SU-DHL-6 (cell line): Measurements from ENCODE around the gene PRICKLE2.

ENCODE experiments used
- H2AFZ ChIP-seq: fragments of 200-600 bp; sonication (generic); 2 replicates; pipeline ENCODE4 v1.6.1; 2014; ENCODE audit warnings: low read depth, mild to moderate bottlenecking, moderate library complexity, mixed read lengths, antibody characterized with exemption, low read length; ENCODE audit not compliant: severe bottlenecking
- H3F3A ChIP-seq: fragments of 200-600 bp; shearing (Covaris generic); 2 replicates; pipeline ENCODE4 v1.6.0; 2016; ENCODE audit warnings: antibody characterized with exemption, mild to moderate bottlenecking; ENCODE audit not compliant: insufficient read depth
- H3K27ac ChIP-seq: fragments of 200-600 bp; sonication (generic); 2 replicates; pipeline ENCODE4 v1.5.1; 2016; ENCODE audit warnings: low read depth, mild to moderate bottlenecking, low read length, moderate library complexity, mixed read lengths
- H3K27me3 ChIP-seq: fragments of 200-600 bp; sonication (generic), shearing (Covaris generic); 2 replicates; pipeline ENCODE4 v1.6.0; 2014; ENCODE audit warnings: mild to moderate bottlenecking, low read length
- H3K36me3 ChIP-seq: fragments of 200-600 bp; sonication (generic); 2 replicates; pipeline ENCODE4 v1.6.1; 2014; ENCODE audit warnings: mild to moderate bottlenecking, low read length, mixed read lengths
- H3K4me2 ChIP-seq: fragments of 300-600, 200-600 bp; shearing (Covaris generic), sonication (generic); 2 replicates; pipeline ENCODE4 v1.6.0; 2014; ENCODE audit warnings: low read length, low read depth, mild to moderate bottlenecking; ENCODE audit not compliant: poor library complexity, severe bottlenecking
- H3K4me3 ChIP-seq: fragments of 200-600 bp; sonication (generic); 2 replicates; pipeline ENCODE4 v1.5.1; 2014; ENCODE audit warnings: antibody characterized with exemption, low read length, mild to moderate bottlenecking, mixed read lengths; ENCODE audit not compliant: insufficient read depth, poor library complexity, severe bottlenecking
- H3K79me2 ChIP-seq: fragments of 200-600 bp; sonication (generic); 2 replicates; pipeline ENCODE4 v1.6.1; 2014; ENCODE audit warnings: mild to moderate bottlenecking, low read length, moderate library complexity; ENCODE audit not compliant: insufficient read depth
- H3K9ac ChIP-seq: fragments of 200-600 bp; sonication (generic); 2 replicates; pipeline ENCODE4 v1.7.0; 2014; ENCODE audit warnings: mild to moderate bottlenecking, low read length
- H3K9me2 ChIP-seq: fragments of 200-600 bp; sonication (generic); replicated peaks from 2 replicates; pipeline ENCODE4 v1.6.1; 2014; ENCODE audit warnings: low read length; ENCODE audit not compliant: insufficient read depth
- H3K9me3 ChIP-seq: fragments of 200-600 bp; sonication (generic); 2 replicates; pipeline ENCODE4 v1.6.1; 2014; ENCODE audit warnings: low read length, mixed read lengths; ENCODE audit not compliant: insufficient read depth
- H4K20me1 ChIP-seq: fragments of 200-600 bp; sonication (generic); 2 replicates; pipeline ENCODE4 v1.6.1; 2014; ENCODE audit warnings: low read depth, mild to moderate bottlenecking, antibody characterized with exemption, low read length, moderate library complexity, mixed read lengths
- EZH2phosphoT487 ChIP-seq: fragments of 200-600 bp; sonication (generic), shearing (Covaris generic); conservative IDR thresholded peaks from 2 replicates; pipeline ENCODE4 v1.6.1; 2018; ENCODE audit warnings: mild to moderate bottlenecking, antibody characterized with exemption, low read length, moderate library complexity, mixed read lengths
- TF ChIP-seq, protein P1 (sequence below): fragments of 200-600 bp; sonication (generic); IDR thresholded peaks from one replicate; pipeline ENCODE4 v1.5.1; 2017; ENCODE audit warnings: antibody characterized with exemption, mild to moderate bottlenecking, low read length, moderate library complexity; ENCODE audit not compliant: insufficient read depth, poor library complexity, severe bottlenecking

Gene PRICKLE2

DNA sequence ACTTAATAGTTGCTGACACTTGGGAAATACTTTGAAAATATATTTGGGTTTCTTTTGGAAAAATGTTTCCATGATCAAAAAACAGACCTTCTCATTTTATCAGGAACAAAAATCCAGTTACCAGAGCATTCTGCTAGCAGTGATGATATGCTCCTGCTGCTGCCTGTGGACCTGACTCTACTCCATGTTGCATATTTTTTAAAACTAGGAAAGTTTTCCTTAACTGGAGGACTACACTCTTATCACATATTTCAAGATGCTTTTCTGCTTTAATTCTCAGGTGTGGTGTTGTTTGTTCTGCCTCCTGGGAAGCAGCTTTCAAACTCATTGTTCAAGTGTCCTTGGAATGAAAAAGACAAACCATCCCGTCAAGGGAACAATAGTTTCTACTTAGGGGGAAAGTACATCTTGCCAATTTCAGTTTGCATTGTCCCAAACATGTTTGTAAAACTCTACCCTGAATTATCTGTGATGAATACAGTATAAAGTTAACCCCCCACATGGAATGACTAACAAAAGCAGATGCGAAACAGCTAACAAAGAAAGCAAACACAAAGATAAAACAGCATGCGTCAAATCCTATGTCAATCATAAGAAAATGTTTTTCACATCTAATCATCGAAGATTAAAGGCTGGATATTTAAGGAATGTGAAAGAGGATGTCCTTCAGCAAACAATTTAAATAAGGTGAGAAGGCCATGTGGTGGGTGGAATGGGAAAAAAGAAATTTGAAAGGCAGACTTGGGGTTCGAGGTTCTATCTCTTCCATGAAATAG, 161.9 kb downstream of the PRICKLE2 start:
- Histone ChIP-seq H3K9me2 (no peaks in the 10 kb centered on the region), H3K27me3 (no peaks in the 10 kb centered on the region), H3K4me2 (no peak overlapping the region), H3K36me3 (no peaks in the 10 kb centered on the region), H4K20me1 (no peaks in the 10 kb centered on the region), H3K79me2 (no peaks in the 10 kb centered on the region), H3K4me3 (no peak overlapping the region), H3K9me3 (no peaks in the 10 kb centered on the region), H2AFZ (no peak overlapping the region), H3K9ac (no peak overlapping the region), H3K27ac (no peak overlapping the region), H3F3A (no peaks in the 10 kb centered on the region)
- no peak for TF ChIP-seq EZH2phosphoT487

DNA sequence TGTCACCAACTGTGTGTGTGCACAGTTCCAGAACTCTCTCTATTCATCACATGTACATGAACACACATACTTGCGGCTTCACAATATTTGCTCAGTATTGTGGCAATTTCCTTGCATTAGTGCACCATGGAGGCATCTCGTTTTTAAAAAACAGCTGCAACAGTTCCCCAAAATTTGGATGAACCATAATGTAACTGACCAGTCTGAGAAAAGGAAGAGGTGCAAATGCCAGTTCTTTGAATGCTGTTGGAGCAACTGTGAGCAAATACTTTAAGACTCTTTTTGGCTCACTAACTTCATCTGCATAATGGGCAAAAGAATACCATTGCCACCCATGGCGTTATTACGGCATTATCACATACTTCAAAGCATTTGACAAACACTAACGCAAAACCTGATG, 163.6 kb downstream of the PRICKLE2 start:
- Histone ChIP-seq H4K20me1 (no peaks in the 10 kb centered on the region), H3K27me3 (no peaks in the 10 kb centered on the region), H3K4me2 (no peak overlapping the region), H2AFZ (no peak overlapping the region), H3F3A (no peaks in the 10 kb centered on the region), H3K4me3 (no peak overlapping the region), H3K9me3 (no peaks in the 10 kb centered on the region), H3K9ac (no peak overlapping the region), H3K27ac (no peak overlapping the region), H3K36me3 (no peaks in the 10 kb centered on the region), H3K79me2 (no peaks in the 10 kb centered on the region), H3K9me2 (no peaks in the 10 kb centered on the region)
- TF ChIP-seq EZH2phosphoT487, result no peak
- TF ChIP-seq, protein P1, sequence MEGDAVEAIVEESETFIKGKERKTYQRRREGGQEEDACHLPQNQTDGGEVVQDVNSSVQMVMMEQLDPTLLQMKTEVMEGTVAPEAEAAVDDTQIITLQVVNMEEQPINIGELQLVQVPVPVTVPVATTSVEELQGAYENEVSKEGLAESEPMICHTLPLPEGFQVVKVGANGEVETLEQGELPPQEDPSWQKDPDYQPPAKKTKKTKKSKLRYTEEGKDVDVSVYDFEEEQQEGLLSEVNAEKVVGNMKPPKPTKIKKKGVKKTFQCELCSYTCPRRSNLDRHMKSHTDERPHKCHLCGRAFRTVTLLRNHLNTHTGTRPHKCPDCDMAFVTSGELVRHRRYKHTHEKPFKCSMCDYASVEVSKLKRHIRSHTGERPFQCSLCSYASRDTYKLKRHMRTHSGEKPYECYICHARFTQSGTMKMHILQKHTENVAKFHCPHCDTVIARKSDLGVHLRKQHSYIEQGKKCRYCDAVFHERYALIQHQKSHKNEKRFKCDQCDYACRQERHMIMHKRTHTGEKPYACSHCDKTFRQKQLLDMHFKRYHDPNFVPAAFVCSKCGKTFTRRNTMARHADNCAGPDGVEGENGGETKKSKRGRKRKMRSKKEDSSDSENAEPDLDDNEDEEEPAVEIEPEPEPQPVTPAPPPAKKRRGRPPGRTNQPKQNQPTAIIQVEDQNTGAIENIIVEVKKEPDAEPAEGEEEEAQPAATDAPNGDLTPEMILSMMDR, result no peak

DNA sequence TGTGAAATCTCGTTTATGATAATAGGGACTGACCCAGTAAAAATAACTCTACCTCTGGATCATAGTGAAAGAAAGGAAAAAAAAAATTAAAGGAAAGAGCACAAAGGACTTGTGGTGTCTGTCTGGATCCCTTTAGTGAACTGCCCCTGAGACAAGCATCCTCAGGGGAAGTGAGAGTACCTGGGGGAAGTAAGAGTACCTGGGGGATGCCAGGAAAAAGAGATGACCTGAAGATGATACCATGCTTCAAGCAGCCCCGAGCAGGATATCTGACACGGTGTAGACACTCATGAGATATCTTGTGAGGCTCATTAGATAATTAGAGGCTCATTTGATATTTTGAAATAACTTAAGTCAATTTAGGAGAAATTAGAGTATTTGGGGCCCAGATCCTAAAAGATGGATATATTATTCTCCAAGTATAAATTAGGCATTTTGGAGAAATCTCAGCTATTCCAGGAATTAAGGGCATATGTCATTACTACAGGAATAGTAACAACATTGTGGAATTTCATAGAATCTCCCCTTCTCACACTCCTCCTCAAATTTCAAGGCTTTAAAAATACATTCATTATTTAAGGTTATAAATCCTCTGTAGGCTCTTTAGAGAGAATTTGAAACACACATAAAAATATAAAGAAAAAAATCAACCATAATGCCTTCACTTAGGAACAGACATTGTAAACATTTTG, 165.6 kb downstream of the PRICKLE2 start:
- Histone ChIP-seq H3K36me3 (no peaks in the 10 kb centered on the region), H3K27me3 (no peaks in the 10 kb centered on the region), H3K4me2 (no peak overlapping the region), H3K9ac (no peak overlapping the region), H3K27ac (no peak overlapping the region), H3K9me3 (no peaks in the 10 kb centered on the region), H4K20me1 (no peaks in the 10 kb centered on the region), H3K4me3 (no peak overlapping the region), H3K79me2 (no peaks in the 10 kb centered on the region), H3K9me2 (no peaks in the 10 kb centered on the region), H2AFZ (no peak overlapping the region), H3F3A (no peaks in the 10 kb centered on the region)
- TF ChIP-seq, protein P1, result no peak
- no peak for TF ChIP-seq EZH2phosphoT487

DNA sequence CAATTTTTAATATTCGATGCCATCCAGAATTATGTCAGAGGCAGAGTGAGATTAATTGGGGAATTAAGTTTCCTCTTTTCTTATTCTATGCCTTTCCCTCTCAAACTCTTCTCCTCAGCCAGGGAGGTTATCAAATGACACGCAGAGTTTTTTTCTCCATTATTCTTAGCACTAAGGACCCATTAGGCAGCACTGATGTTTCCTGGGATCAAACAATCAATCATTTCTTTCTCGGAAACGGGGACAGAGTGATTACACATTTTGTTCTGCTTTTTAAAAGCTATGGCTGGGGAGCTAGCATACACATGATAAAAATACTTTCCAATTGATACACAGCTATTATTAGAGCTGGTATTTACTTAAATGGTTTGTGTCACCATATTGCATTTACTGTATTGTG, 166.7 kb downstream of the PRICKLE2 start:
- Histone ChIP-seq H3K9me3 (no peaks in the 10 kb centered on the region), H3K4me2 (no peak overlapping the region), H3K27me3 (no peaks in the 10 kb centered on the region), H3K36me3 (no peaks in the 10 kb centered on the region), H2AFZ (no peak overlapping the region), H3K9ac (no peak overlapping the region), H3K27ac (no peak overlapping the region), H4K20me1 (no peaks in the 10 kb centered on the region), H3K9me2 (no peaks in the 10 kb centered on the region), H3F3A (no peaks in the 10 kb centered on the region), H3K4me3 (no peak overlapping the region), H3K79me2 (no peaks in the 10 kb centered on the region)
- no peak for TF ChIP-seq EZH2phosphoT487
- TF ChIP-seq, protein P1, result no peak
